ENCODE measurements around the gene PAEP. TPM values are rescaled to one million over a fixed set of nuclear protein-coding genes. Genes with fewer than 3 reads are reported as not detected.

Gene PAEP
- total and polyA plus RNA-seq, 2 experiments from 2014 or later: not detected

DNA sequence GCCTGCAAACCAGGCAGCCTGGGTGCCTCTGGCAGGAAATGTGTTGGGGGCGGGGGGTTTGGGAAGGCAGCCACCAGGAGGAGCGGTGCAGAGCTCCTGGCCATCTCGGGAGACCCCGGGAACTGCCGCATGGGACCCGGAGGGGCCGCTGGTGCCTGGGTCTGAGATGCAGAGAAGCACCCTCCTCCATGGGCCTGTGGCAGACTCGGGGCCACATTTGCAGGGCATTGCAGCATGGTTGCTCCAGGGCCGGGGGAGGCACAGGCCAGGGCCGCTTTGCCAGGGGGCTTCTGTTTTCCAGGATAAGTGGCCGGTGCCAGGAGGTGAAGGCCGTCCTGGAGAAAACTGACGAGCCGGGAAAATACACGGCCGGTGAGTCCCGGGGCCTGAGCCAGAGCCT, 38.6 kb upstream of the PAEP start:
- TF ChIP-seq EZH2 (IDR thresholded peaks at IDR 0.05; ENCODE audit: insufficient read depth, poor library complexity, severe bottlenecking) (no peak), EZH2phosphoT487 (IDR thresholded peaks at IDR 0.05; ENCODE audit: insufficient read depth, low read depth) (no peak)

DNA sequence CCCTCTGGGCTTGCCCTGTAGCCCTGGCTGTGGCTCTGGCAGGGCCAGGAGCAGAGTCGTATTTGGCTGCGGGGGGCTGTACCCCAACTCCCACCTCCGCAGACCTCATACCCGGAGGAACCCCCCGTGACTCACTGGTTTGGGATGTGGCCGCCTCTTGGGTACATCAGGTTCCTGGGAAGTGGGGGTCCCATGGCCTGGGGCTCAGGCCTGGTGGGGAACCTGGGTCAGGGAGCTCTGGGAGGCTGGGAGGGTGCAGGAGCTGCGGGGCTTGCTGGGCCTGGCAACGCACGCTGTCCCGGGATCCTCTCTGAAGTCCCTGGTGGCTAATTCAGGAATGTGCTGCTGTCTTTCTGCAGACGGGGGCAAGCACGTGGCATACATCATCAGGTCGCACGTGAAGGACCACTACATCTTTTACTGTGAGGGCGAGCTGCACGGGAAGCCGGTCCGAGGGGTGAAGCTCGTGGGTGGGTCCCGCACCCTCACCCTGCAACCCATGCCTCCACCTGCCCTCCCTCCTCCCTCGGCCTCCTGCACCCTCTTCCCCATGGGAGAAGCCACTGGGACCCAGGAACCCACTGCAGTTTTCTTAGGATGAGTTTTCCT, 37.9 kb upstream of the PAEP start:
- no peaks in the 10 kb centered on the region for H3K79me2 ChIP-seq (ENCODE audit: insufficient read depth)
- H3K27me3 ChIP-seq (replicated peaks; ENCODE audit: insufficient read depth): peaks cover 6% of the 10 kb centered on the region; the same call in 1 of the 2 replicates
- no peak overlapping the region for H2AFZ ChIP-seq
- DNase-seq: peak; percentile 21
- no peaks in the 10 kb centered on the region for H3F3A ChIP-seq (ENCODE audit: insufficient read depth)
- no peaks in the 10 kb centered on the region for H3K9me3 ChIP-seq (ENCODE audit: low read depth)
- no peaks in the 10 kb centered on the region for H3K4me1 ChIP-seq (ENCODE audit: insufficient read depth)
- WGBS, 2 experiments (ENCODE audit: low coverage in 1 of 2, low lambda C conversion rate in 2 of 2, missing lambda C conversion rate in 2 of 2): 46 to 52% methylated on average over 21 of the region's 21 CpGs
- TF ChIP-seq EZH2phosphoT487 (IDR thresholded peaks at IDR 0.05; ENCODE audit: insufficient read depth, low read depth): no peak
- TF ChIP-seq EZH2 (IDR thresholded peaks at IDR 0.05; ENCODE audit: insufficient read depth, poor library complexity, severe bottlenecking): no peak
- no peaks in the 10 kb centered on the region for H4K20me1 ChIP-seq (ENCODE audit: insufficient read depth)
- no peak overlapping the region for H3K27ac ChIP-seq
- no peak overlapping the region for H3K9ac ChIP-seq
- no peaks in the 10 kb centered on the region for H3K36me3 ChIP-seq (ENCODE audit: low read depth)
- H3K4me3 ChIP-seq: no peak overlapping the region
- in situ Hi-C loops (cut with MboI): no loop called here
- no peaks in the 10 kb centered on the region for H3K9me2 ChIP-seq (ENCODE audit: insufficient read depth)
- no peak overlapping the region for H3K4me2 ChIP-seq (ENCODE audit: unreplicated experiment)

More for the DNA sequence above, 38.6 kb upstream of the PAEP start:
- Histone ChIP-seq H3K4me2 (ENCODE audit: unreplicated experiment) (no peak overlapping the region), H3K9me3 (ENCODE audit: low read depth) (no peaks in the 10 kb centered on the region), H3K27me3 (replicated peaks; ENCODE audit: insufficient read depth) (peaks cover 13% of the 10 kb centered on the region; the same call in 1 of the 2 replicates), H3K4me1 (ENCODE audit: insufficient read depth) (no peaks in the 10 kb centered on the region), H3K79me2 (ENCODE audit: insufficient read depth) (no peaks in the 10 kb centered on the region), H2AFZ (no peak overlapping the region), H4K20me1 (ENCODE audit: insufficient read depth) (no peaks in the 10 kb centered on the region), H3K4me3 (no peak overlapping the region), H3K9me2 (ENCODE audit: insufficient read depth) (no peaks in the 10 kb centered on the region), H3K27ac (no peak overlapping the region), H3K9ac (no peak overlapping the region), H3F3A (ENCODE audit: insufficient read depth) (no peaks in the 10 kb centered on the region), H3K36me3 (ENCODE audit: low read depth) (no peaks in the 10 kb centered on the region)
- in situ Hi-C loops (cut with MboI): no loop called here
- no peak for DNase-seq
- 49 to 53% methylated on average over 17 of the region's 17 CpGs for WGBS, 2 experiments (ENCODE audit: low coverage in 1 of 2, low lambda C conversion rate in 2 of 2, missing lambda C conversion rate in 2 of 2)

GRCh38 chr9:135524130-135524861, 37.3 kb upstream of the PAEP start:
- Histone ChIP-seq H4K20me1 (ENCODE audit: insufficient read depth) (no peaks in the 10 kb centered on the region), H3K4me2 (ENCODE audit: unreplicated experiment) (no peak overlapping the region), H3K27me3 (replicated peaks; ENCODE audit: insufficient read depth) (peaks cover 4% of the 10 kb centered on the region; the same call in 1 of the 2 replicates), H3K4me3 (no peak overlapping the region), H2AFZ (no peak overlapping the region), H3K9me2 (ENCODE audit: insufficient read depth) (no peaks in the 10 kb centered on the region), H3K9me3 (ENCODE audit: low read depth) (no peaks in the 10 kb centered on the region), H3K27ac (no peak overlapping the region), H3F3A (ENCODE audit: insufficient read depth) (no peaks in the 10 kb centered on the region), H3K4me1 (ENCODE audit: insufficient read depth) (no peaks in the 10 kb centered on the region), H3K36me3 (ENCODE audit: low read depth) (no peaks in the 10 kb centered on the region), H3K79me2 (ENCODE audit: insufficient read depth) (no peaks in the 10 kb centered on the region), H3K9ac (no peak overlapping the region)
- in situ Hi-C loops (cut with MboI): no loop called here
- WGBS, 2 experiments (ENCODE audit: low coverage in 1 of 2, low lambda C conversion rate in 2 of 2, missing lambda C conversion rate in 2 of 2): 47 to 58% methylated on average over 25 to 26 of the region's 27 CpGs
- TF ChIP-seq EZH2phosphoT487 (IDR thresholded peaks at IDR 0.05; ENCODE audit: insufficient read depth, low read depth) (no peak), EZH2 (IDR thresholded peaks at IDR 0.05; ENCODE audit: insufficient read depth, poor library complexity, severe bottlenecking) (no peak)
- peak; percentile 44 for DNase-seq

DNA sequence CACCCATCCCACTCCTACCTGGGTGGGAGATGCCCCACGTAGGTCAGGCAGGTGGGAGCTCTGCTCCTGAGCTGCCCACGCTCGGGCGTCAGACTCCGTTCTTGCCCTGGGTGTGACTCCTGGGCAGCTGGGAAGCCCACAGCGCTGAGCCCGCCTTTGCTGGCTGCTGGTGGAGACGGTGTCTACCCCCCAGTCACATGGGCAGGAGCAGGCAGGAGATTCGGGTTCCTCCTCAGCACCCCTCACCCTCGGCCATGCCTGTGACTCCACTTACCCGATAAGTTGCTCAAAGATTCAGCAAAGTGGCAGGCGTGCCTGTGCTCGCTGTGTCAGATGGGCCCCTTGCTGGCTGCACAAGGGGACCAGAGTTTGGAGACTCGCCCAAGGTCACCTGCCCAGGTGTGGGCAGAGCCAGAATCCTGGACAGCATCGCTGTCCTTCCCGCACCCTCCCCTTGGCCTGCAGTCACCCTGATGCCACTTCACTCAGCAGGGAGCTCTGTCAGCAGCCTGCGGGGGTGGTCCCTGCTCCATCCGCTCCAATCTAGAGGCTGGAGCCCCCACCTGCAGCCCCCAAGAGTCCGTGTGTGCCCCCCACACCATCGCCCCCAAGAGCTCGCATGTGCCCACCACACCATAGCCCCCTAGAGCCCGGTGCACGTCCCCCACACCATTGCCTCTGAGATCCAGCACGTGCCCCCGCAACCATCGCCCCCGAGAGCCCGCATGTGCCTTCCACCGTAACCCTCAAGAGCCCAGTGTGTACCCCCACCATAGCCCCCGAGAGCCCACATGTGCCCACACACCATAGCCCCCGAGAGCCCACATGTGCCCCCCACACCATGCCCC, 36.1 kb upstream of the PAEP start:
- Histone ChIP-seq H3K9me2 (ENCODE audit: insufficient read depth) (no peaks in the 10 kb centered on the region), H3K4me2 (ENCODE audit: unreplicated experiment) (no peak overlapping the region), H3K4me1 (ENCODE audit: insufficient read depth) (no peaks in the 10 kb centered on the region), H3K79me2 (ENCODE audit: insufficient read depth) (no peaks in the 10 kb centered on the region), H3K9ac (no peak overlapping the region), H3K4me3 (no peak overlapping the region), H3F3A (ENCODE audit: insufficient read depth) (no peaks in the 10 kb centered on the region), H3K27me3 (replicated peaks; ENCODE audit: insufficient read depth) (peaks cover 4% of the 10 kb centered on the region; the same call in 1 of the 2 replicates), H2AFZ (no peak overlapping the region), H3K9me3 (ENCODE audit: low read depth) (no peaks in the 10 kb centered on the region), H4K20me1 (ENCODE audit: insufficient read depth) (no peaks in the 10 kb centered on the region), H3K36me3 (ENCODE audit: low read depth) (no peaks in the 10 kb centered on the region), H3K27ac (no peak overlapping the region)
- no peak for TF ChIP-seq EZH2 (IDR thresholded peaks at IDR 0.05; ENCODE audit: insufficient read depth, poor library complexity, severe bottlenecking)
- TF ChIP-seq EZH2phosphoT487 (IDR thresholded peaks at IDR 0.05; ENCODE audit: insufficient read depth, low read depth): no peak
- WGBS, 2 experiments (ENCODE audit: low coverage in 1 of 2, low lambda C conversion rate in 2 of 2, missing lambda C conversion rate in 2 of 2): 64 to 67% methylated on average over 20 to 31 of the region's 31 CpGs
- no peak for DNase-seq
- in situ Hi-C loops (cut with MboI): no loop called here

Data from GM23248 (cell line).